GM18508 (cell line): Measurements from ENCODE around the gene ALDH3A1.

Experiments
- ATAC-seq: cut with Tn5 transposase; IDR thresholded peaks from one replicate; pipeline ENCODE4 v1.9.1; 2021; ENCODE audit warnings: moderate number of reproducible peaks; ENCODE audit not compliant: insufficient read depth, unreplicated experiment

ALDH3A1 gene

GRCh38 chr17:19743101-19744100, 4.7 kb downstream of the ALDH3A1 start:
- no peak for ATAC-seq

DNA sequence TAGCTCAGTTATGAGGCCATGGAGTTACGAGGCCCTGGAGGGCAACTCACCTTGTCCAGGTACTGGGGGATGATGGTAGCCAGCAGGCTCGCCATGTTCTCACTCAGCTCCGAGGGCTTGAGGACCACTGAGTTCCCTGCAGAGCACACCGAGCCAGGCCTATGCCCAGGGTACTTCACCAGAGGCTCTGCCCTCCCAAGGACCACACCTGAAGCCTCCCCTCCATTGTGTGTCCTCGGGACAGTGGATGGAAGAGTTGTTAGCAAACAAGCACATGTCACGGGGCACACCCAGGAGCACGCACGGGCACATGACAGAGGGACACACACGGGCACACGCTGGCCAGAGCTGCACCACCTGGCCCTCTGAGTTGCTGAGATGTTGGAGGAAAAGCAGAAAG, 5.6 kb downstream of the ALDH3A1 start:
- no peak for ATAC-seq

DNA sequence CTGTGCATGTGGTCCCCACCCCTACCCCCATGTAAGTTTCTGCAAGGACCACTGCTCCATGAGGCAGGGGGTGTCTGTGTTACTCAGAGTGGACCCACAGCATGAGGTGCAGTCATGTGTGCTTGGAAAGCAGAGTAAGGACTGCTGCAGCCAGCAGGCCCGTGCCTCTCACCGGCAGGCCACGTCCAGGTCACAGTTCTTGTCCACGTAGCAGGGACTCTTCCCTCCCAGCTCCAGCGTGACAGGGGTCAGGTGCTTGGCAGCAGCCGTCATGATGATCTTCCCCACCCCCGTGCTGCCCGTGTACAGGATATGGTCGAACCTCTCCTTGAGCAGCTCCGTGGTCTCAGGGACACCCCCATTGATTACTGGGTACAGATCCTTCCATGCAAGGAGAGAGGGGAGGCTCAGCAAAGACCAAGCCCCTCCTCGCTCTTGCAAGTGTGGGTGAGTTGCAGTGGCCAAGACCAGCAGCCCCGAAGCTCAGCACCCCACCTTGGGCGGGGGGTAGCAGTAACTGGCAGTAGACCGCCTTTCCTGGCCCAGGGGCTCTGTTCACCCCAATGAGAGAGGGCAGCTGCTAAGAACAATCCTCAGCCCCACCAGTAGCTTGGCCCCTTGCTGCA, 6.2 kb downstream of the ALDH3A1 start:
- no peak for ATAC-seq

- no peak for ATAC-seq
These were observed 7.2 kb downstream of the ALDH3A1 start for GRCh38 chr17:19740933-19741332.

DNA sequence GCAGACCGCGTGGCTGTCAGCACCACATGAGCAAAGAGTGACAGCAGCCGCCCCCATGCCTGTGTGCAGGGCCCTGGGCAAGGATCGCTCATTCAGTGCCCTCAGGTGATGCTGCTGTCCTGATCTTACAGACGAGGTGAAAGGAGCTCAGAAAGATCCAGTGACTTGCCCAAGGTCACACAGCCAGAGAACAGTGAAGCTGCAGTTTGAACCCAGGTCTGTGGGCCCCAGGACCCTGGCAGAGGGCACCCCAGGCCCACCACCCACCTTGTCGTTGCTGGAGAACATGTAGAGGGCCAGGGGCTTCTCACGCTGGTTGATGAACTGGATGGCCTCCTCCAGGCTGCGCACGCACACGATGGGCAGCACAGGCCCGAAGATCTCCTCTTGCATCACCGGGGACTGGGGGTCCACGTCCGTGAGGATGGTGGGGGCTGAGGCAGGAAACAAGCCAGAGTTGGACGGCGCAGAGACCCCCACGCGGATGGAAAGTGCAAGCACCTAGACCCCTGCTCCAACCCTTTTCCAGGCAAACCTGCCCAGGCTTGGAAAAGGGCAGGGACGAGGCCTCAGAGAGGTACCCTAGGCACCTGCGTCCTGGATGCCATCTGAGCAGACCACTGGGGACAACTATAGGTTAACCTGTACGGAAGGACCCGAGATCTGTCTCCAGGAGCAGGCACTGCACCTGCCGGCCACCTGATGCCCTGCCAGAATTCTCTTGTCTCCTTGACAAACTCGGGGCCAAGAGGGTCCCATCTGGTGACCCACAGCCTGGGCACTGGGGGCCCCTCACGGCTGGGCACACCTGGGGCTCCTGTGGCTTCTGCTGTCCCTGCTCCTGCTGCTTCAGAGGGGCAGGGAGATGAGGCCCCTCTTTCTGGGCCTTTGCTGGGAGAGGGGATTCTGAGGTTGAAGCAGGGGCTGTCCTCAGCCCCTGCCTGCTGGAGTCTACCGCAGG, 8.6 kb downstream of the ALDH3A1 start:
- ATAC-seq: no peak

DNA sequence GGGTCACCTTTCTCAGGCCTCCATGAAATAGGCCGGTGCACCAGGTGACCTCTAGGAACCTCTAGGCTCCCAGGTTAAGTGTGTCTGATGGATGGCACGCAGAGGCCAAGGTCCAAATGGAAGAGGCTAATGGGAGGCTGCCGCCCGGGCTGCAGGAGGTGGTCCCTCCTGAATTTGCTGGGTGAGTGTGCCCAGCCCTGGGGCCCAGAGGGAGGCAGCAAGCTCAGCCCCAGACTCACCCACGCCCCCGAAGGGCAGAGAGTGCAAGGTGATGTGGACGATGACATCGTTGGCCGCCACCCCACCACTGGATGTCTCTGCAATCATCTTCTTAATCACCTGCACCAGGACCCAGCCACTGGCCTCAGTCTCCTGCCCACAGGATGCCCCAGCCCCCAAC, 9.3 kb downstream of the ALDH3A1 start:
- ATAC-seq: no peak

DNA sequence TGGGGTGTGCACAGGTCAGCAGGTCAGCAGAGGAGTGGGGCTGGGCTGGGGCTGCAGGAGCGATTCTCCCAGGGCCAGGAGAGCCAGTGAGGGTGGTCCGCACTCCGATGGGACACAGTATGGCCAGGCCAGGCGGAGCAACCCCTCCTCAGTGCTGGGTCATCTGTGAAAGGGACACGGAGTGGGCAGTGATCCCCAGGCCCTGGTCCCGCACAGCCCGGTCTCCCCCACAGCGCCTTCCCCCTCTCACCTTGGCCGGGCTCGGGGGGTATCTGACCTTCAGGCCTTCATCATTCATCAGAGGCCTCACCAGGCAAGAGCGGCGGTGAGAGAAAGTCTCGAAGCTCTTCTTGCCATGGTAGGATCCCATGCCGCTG, 10.0 kb downstream of the ALDH3A1 start:
- ATAC-seq: no peak

- no peak for ATAC-seq
These were observed 10.6 kb downstream of the ALDH3A1 start for GRCh38 chr17:19737305-19738072.

GRCh38 chr17:19736071-19736470, 12.0 kb downstream of the ALDH3A1 start:
- ATAC-seq: no peak

DNA sequence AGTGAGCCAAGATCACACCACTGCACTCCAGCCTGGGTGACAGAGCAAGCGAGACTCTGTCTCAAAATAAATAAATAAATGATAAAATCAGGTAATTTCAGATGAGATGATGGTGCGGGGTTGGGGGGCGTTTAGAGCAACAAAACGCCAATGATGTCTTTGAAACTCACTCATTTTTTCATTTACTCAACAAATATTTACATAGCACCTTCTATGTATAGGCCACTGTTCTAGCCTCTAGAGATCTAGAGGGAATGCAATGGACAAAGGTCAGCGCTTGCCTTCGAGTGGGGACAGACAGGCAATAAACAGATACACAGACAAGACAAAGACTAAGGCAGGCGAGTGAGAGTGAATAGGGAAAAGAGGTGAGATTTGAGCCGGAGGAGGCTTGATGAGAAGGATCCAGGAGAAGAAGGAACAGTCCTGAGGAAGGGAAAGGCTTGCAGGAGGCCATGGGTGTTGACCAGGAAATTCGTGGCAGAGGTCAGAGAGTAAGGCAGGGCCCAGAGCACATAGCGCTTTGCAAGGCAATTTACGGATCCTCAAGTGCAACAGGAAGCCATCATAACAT, 14.1 kb downstream of the ALDH3A1 start:
- ATAC-seq: no peak

GRCh38 chr17:19731626-19732025, 16.5 kb downstream of the ALDH3A1 start:
- no peak for ATAC-seq

GRCh38 chr17:19730843-19731242, 17.3 kb downstream of the ALDH3A1 start:
- no peak for ATAC-seq

DNA sequence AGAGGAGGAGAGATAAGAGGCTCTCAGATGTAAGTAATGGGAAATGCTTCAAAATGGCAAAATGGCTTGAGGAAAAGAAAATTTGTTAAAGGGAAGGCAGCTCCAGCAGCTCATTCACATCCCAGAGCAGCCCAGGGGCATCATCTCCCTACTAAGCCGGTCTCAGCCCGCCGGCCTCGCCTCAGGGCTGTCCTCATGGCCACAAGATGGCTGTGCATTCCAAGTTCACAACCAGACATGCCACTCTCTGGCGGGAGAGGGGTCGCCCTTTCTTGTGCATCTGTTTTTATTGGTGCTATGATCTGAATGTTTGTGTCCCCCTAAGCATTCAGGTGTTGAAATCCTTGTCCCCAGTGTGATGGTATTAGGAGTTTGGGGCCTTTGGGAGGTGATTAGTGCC, 18.2 kb downstream of the ALDH3A1 start:
- no peak for ATAC-seq

DNA sequence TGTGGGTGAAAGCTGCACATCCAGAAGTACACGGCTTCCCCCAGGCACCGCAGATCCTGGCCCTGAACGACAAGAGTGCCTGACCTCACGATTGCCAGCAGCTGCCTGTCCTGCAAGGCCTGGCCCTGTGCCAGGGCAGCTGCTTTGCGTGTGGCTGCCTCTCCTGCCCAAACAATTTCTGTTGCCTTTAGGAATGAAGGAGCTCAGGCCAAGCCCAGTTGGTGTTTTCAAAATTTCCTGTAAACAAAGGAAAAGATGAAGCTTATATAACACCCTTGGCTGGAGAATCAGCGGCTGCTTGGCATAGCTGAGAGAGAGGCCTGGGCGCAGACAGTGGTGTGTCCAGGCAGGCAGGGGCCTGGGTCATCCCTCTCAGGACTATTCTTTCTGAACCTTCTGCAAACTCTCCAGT, 20.0 kb downstream of the ALDH3A1 start:
- no peak for ATAC-seq

DNA sequence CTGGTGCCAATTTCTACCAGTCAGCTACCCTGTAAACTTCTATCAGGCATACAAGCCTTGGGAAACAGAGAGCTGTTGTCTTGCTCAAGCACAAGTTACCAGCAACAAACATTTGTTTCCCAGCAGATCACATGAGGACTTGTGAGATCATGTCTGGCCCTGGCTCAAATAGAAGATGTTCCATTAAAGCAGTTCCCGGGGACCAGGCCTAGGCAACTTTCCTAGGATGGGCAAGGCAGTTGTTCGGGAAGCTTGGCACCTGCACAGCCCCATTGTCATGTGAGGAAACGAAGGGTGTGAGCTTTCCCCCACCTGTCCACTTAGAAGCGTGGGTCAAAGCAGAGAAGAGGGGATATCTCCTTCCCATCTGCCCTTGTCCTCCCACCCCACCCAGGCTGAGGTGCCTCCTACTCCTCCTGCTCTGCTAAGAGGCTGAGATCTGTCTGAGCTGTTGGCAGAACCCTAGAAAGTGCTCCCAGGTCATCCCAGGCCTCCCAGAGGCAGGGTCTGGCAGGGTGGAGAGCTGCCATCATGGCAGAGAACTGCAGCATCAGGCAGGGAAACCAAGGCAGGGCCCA, 20.5 kb downstream of the ALDH3A1 start:
- ATAC-seq: no peak

- ATAC-seq: no peak
These were observed 21.3 kb downstream of the ALDH3A1 start for GRCh38 chr17:19726631-19727376.

- no peak for ATAC-seq
These were observed 22.6 kb downstream of the ALDH3A1 start for GRCh38 chr17:19725486-19725885.
